Astrocyte (in vitro differentiated cells and primary cell): ENCODE results near the gene IARS1.

ENCODE experiments used
- EZH2 ChIP-seq: IDR thresholded peaks from 2 replicates; pipeline ENCODE4 v1.6.1; 2012; ENCODE audit warnings: mild to moderate bottlenecking, low read length, inconsistent platforms; ENCODE audit not compliant: insufficient read depth
- TF ChIP-seq, protein P1 (sequence below): IDR thresholded peaks from 2 replicates; pipeline ENCODE4 v1.5.1; 2011; ENCODE audit warnings: low read depth, mild to moderate bottlenecking, inconsistent platforms, low read length, moderate library complexity; ENCODE audit not compliant: insufficient read depth

DNA sequence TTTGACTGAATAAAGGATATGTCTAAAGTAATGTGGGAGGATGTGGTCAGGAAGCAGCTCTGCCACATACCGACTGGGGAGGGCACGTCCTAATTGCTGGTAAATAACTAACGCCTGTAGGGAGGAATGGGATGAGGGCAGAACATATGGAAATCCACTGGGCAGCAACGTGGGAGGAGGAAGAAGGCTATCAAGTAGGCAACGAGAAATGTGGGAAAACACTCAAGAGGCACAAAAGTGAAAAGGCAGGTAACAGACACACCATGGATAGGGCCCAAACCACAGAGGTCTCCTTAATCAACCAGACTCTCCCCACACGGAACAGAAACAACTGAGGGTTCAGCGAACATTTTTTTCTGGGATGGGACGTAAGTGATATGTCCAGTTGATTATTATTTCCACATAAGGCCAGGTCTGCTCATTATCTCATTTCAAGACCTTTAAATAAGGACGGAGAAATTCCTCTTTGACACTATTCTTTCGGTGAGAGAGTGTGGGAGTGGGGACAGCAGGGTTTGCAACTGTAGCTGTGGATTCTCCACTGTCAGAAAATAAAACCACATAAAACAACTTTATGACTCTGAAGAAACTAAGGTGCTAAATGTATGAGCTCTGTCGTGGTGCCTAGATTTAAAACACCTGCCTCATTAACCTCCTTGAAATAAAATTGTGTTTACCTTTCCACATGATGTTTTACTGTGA, 17.0 kb downstream of the IARS1 start:
- TF ChIP-seq EZH2 = no peak
- TF ChIP-seq, protein P1, sequence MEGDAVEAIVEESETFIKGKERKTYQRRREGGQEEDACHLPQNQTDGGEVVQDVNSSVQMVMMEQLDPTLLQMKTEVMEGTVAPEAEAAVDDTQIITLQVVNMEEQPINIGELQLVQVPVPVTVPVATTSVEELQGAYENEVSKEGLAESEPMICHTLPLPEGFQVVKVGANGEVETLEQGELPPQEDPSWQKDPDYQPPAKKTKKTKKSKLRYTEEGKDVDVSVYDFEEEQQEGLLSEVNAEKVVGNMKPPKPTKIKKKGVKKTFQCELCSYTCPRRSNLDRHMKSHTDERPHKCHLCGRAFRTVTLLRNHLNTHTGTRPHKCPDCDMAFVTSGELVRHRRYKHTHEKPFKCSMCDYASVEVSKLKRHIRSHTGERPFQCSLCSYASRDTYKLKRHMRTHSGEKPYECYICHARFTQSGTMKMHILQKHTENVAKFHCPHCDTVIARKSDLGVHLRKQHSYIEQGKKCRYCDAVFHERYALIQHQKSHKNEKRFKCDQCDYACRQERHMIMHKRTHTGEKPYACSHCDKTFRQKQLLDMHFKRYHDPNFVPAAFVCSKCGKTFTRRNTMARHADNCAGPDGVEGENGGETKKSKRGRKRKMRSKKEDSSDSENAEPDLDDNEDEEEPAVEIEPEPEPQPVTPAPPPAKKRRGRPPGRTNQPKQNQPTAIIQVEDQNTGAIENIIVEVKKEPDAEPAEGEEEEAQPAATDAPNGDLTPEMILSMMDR = no peak
